GM23338 (cell line): ENCODE measurements around the gene FMN1. TPM values are rescaled to one million over a fixed set of nuclear protein-coding genes. Genes with fewer than 3 reads are reported as not detected.

Experiments used
- ATAC-seq: fragments of 200-7000 bp; cut with Tn5 transposase; 3 replicates; pipeline ENCODE4 v1.9.1; 2020
- DNase-seq: peaks from one replicate; pipeline ENCODE4 v3.0.0-alpha.2; 2015; ENCODE audit warnings: low spot score
- H2AFZ ChIP-seq: fragments of 200-600 bp; sonication (generic); 2 replicates; pipeline ENCODE4 v1.8.0; 2016; ENCODE audit warnings: antibody characterized with exemption, mild to moderate bottlenecking, moderate library complexity
- H3F3A ChIP-seq: fragments of 200-600 bp; sonication (generic); replicated peaks from 2 replicates; pipeline ENCODE4 v1.8.0; 2017; ENCODE audit warnings: antibody characterized with exemption, mixed run types, low read depth
- H3K27ac ChIP-seq: fragments of 200-600 bp; sonication (generic); 2 replicates; pipeline ENCODE4 v1.6.1; 2016; ENCODE audit warnings: low read depth
- H3K27me3 ChIP-seq: fragments of 200-600 bp; sonication (generic); 2 replicates; pipeline ENCODE4 v1.8.0; 2016; ENCODE audit warnings: mild to moderate bottlenecking, mixed run types, moderate library complexity; ENCODE audit not compliant: insufficient read depth
- H3K36me3 ChIP-seq: fragments of 200-600 bp; sonication (generic); 2 replicates; pipeline ENCODE4 v1.8.0; 2016; ENCODE audit warnings: mild to moderate bottlenecking; ENCODE audit not compliant: insufficient read depth
- H3K4me1 ChIP-seq: fragments of 200-600 bp; sonication (generic); 2 replicates; pipeline ENCODE4 v1.8.0; 2016; ENCODE audit warnings: mild to moderate bottlenecking, moderate library complexity; ENCODE audit not compliant: insufficient read depth
- H3K4me2 ChIP-seq: fragments of 200-600 bp; sonication (generic); 2 replicates; pipeline ENCODE4 v1.7.1; 2017; ENCODE audit warnings: mixed run types
- H3K4me3 ChIP-seq: fragments of 200-600 bp; sonication (generic); 2 replicates; pipeline ENCODE4 v1.6.1; 2016; ENCODE audit warnings: mixed run types
- H3K79me2 ChIP-seq: fragments of 200-600 bp; sonication (generic); replicated peaks from 2 replicates; pipeline ENCODE4 v1.8.0; 2017; ENCODE audit warnings: mild to moderate bottlenecking; ENCODE audit not compliant: insufficient read depth
- H3K9me2 ChIP-seq: fragments of 200-600 bp; sonication (generic); 2 replicates; pipeline ENCODE4 v1.8.0; 2017; ENCODE audit not compliant: insufficient read depth
- H4K20me1 ChIP-seq: fragments of 200-600 bp; sonication (generic); replicated peaks from 2 replicates; pipeline ENCODE4 v1.8.0; 2017; ENCODE audit warnings: mild to moderate bottlenecking; ENCODE audit not compliant: insufficient read depth
- H3K27ac Mint-ChIP-seq: 2 replicates; pipeline ENCODE4 v1.8.0; 2020; ENCODE audit warnings: inconsistent platforms, mild to moderate bottlenecking, moderate library complexity, mixed read lengths
- H3K27me3 Mint-ChIP-seq: 3 replicates; pipeline ENCODE4 v1.8.0; 2022; ENCODE audit warnings: low read depth, mild to moderate bottlenecking, moderate library complexity, mixed read lengths, inconsistent platforms; ENCODE audit not compliant: insufficient read depth, poor library complexity
- H3K36me3 Mint-ChIP-seq: 3 replicates; pipeline ENCODE4 v1.8.0; 2021; ENCODE audit warnings: low read depth, mild to moderate bottlenecking, inconsistent platforms, moderate library complexity, mixed read lengths
- H3K4me1 Mint-ChIP-seq: 3 replicates; pipeline ENCODE4 v1.8.0; 2020; ENCODE audit warnings: mild to moderate bottlenecking, inconsistent platforms, mixed read lengths
- H3K4me3 Mint-ChIP-seq: 3 replicates; pipeline ENCODE4 v1.8.0; 2021; ENCODE audit warnings: moderate library complexity, mild to moderate bottlenecking, inconsistent platforms, mixed read lengths
- H3K9me3 Mint-ChIP-seq: 3 replicates; pipeline ENCODE4 v1.8.0; 2020; ENCODE audit warnings: moderate library complexity, mild to moderate bottlenecking, inconsistent platforms, mixed read lengths
- CREB1 ChIP-seq: fragments of 250-450 bp; sonication (Bioruptor Pico); IDR thresholded peaks from 2 replicates; pipeline ENCODE4 v1.5.0; 2020; ENCODE audit warnings: low read depth, mild to moderate bottlenecking, moderate library complexity
- EZH2 ChIP-seq: fragments of 200-600 bp; sonication (generic); IDR thresholded peaks from one replicate; pipeline ENCODE4 v1.8.0; 2017; ENCODE audit warnings: antibody characterized with exemption, mild to moderate bottlenecking, low read depth; ENCODE audit not compliant: unreplicated experiment
- EZH2phosphoT487 ChIP-seq: fragments of 200-600 bp; sonication (generic); IDR thresholded peaks from one replicate; pipeline ENCODE4 v1.8.1; 2018; ENCODE audit warnings: antibody characterized with exemption; ENCODE audit not compliant: unreplicated experiment
- JUNB ChIP-seq: IDR thresholded peaks from one replicate; pipeline ENCODE4 v1.6.1; 2016; ENCODE audit warnings: antibody characterized with exemption; ENCODE audit not compliant: unreplicated experiment
- NANOG ChIP-seq: IDR thresholded peaks from 2 replicates; pipeline ENCODE4 v1.6.1; 2016; ENCODE audit warnings: antibody characterized with exemption, borderline replicate concordance
- POLR2AphosphoS5 ChIP-seq: IDR thresholded peaks from 2 replicates; pipeline ENCODE4 v1.6.1; 2016; ENCODE audit warnings: antibody characterized with exemption, low read depth
- REST ChIP-seq: IDR thresholded peaks from one replicate; pipeline ENCODE4 v1.6.1; 2018; ENCODE audit warnings: antibody characterized with exemption; ENCODE audit not compliant: unreplicated experiment
- STAT1 ChIP-seq: IDR thresholded peaks from one replicate; pipeline ENCODE4 v1.6.1; 2016; ENCODE audit warnings: antibody characterized with exemption; ENCODE audit not compliant: unreplicated experiment
- ZNF114 ChIP-seq: fragments of 250-450 bp; sonication (Bioruptor Pico); IDR thresholded peaks from 2 replicates; pipeline ENCODE4 v1.5.0; 2020; ENCODE audit warnings: mild to moderate bottlenecking, moderate library complexity
- ZNF331 ChIP-seq: fragments of 250-450 bp; sonication (Bioruptor Pico); IDR thresholded peaks from 2 replicates; pipeline ENCODE4 v1.5.0; 2020; ENCODE audit warnings: low read depth, mild to moderate bottlenecking, moderate library complexity
- ZNF462 ChIP-seq: fragments of 250-450 bp; sonication (Bioruptor Pico); IDR thresholded peaks from 2 replicates; pipeline ENCODE4 v1.5.0; 2020; ENCODE audit warnings: mild to moderate bottlenecking, moderate library complexity
- polyA plus RNA-seq: library from polyadenylated mRNA; unstranded; fragments of >200 nt; fragmentation: Nextera tagmentation; extraction: Ambion mirVana; gene quantifications from 2 replicates; pipeline ENCODE4 v1.2.1, GENCODE V29; 2016
- total RNA-seq: library from RNA; depleted of rRNA; stranded (reverse); fragments of >200 nt; shearing (Covaris generic); gene quantifications from 2 replicates; pipeline ENCODE4 v1.2.3, GENCODE V29; 2014
- TF ChIP-seq, protein P1 (sequence below): IDR thresholded peaks from 2 replicates; pipeline ENCODE4 v1.6.1; 2016; ENCODE audit warnings: antibody characterized with exemption
- TF ChIP-seq, protein P2 (sequence below), 2 experiments: fragments of 200-600 bp in 1 of 2; sonication (generic) in 1 of 2; conservative IDR thresholded peaks; 2 replicates each; pipeline versions ENCODE4 v1.5.1 to v1.6.1; 2016 to 2017; ENCODE audit warnings: antibody characterized with exemption in 2 of 2, low read depth in 2 of 2, mild to moderate bottlenecking in 2 of 2, moderate library complexity in 1 of 2

Gene FMN1
- total and polyA plus RNA-seq, 2 experiments from 2014 or later: 1.2 to 1.6 TPM

GRCh38 chr15:32899126-32899596 is 295.4 kb downstream of the FMN1 start:
- Histone ChIP-seq H3K36me3 (no peaks in the 10 kb centered on the region), H3K4me3 (peak overlapping the region; percentile 15; the same call in 1 of the 2 replicates), H2AFZ (no peak overlapping the region), H3K27me3 (peaks cover 8% of the 10 kb centered on the region; the same call in 1 of the 2 replicates), H4K20me1 (no peaks in the 10 kb centered on the region), H3K9me2 (no peaks in the 10 kb centered on the region), H3K27ac (peak overlapping the region; percentile 78), H3K79me2 (no peaks in the 10 kb centered on the region), H3K4me2 (peak overlapping the region; percentile 62), H3K4me1 (peaks cover 40% of the 10 kb centered on the region), H3F3A (no peaks in the 10 kb centered on the region)
- H3K27ac Mint-ChIP-seq: peak overlapping the region; percentile 76
- peaks cover 8% of the 10 kb centered on the region for H3K27me3 Mint-ChIP-seq
- DNase-seq (peak; percentile 82), ATAC-seq (peak; percentile 95)
- H3K4me3 Mint-ChIP-seq: peak overlapping the region; percentile 53
- H3K4me1 Mint-ChIP-seq: peaks cover 39% of the 10 kb centered on the region
- H3K9me3 Mint-ChIP-seq: no peaks in the 10 kb centered on the region
- H3K36me3 Mint-ChIP-seq: no peaks in the 10 kb centered on the region
- TF ChIP-seq JUNB (no peak), EZH2phosphoT487 (no peak), EZH2 (no peak), NANOG (peak; percentile 88), ZNF462 (CRISPR knock-in tag) (peak; percentile 76), REST (no peak), ZNF331 (CRISPR knock-in tag) (no peak), POLR2AphosphoS5 (no peak), STAT1 (no peak), CREB1 (CRISPR knock-in tag) (peak; percentile 75), ZNF114 (CRISPR knock-in tag) (0 out of 2 replicates have a peak, but pooled peaks have one; percentile 26)
- TF ChIP-seq, protein P1, sequence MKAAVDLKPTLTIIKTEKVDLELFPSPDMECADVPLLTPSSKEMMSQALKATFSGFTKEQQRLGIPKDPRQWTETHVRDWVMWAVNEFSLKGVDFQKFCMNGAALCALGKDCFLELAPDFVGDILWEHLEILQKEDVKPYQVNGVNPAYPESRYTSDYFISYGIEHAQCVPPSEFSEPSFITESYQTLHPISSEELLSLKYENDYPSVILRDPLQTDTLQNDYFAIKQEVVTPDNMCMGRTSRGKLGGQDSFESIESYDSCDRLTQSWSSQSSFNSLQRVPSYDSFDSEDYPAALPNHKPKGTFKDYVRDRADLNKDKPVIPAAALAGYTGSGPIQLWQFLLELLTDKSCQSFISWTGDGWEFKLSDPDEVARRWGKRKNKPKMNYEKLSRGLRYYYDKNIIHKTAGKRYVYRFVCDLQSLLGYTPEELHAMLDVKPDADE: no peak
- TF ChIP-seq, protein P2, sequence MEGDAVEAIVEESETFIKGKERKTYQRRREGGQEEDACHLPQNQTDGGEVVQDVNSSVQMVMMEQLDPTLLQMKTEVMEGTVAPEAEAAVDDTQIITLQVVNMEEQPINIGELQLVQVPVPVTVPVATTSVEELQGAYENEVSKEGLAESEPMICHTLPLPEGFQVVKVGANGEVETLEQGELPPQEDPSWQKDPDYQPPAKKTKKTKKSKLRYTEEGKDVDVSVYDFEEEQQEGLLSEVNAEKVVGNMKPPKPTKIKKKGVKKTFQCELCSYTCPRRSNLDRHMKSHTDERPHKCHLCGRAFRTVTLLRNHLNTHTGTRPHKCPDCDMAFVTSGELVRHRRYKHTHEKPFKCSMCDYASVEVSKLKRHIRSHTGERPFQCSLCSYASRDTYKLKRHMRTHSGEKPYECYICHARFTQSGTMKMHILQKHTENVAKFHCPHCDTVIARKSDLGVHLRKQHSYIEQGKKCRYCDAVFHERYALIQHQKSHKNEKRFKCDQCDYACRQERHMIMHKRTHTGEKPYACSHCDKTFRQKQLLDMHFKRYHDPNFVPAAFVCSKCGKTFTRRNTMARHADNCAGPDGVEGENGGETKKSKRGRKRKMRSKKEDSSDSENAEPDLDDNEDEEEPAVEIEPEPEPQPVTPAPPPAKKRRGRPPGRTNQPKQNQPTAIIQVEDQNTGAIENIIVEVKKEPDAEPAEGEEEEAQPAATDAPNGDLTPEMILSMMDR (conservative IDR thresholded peaks at IDR 0.05; ENCODE audit: low read depth in 2 of 2): no peak
